ENCODE measurements around the gene AGO3.

Gene AGO3

GRCh38 chr1:35915693-35916092 is 15.2 kb upstream of the AGO3 start:
- H3K9me3 ChIP-seq (ENCODE audit: control insufficient read depth, low read length): no peaks in the 10 kb centered on the region
- H3K4me3 ChIP-seq (ENCODE audit: low read depth, low read length): no peak overlapping the region
- H3K4me2 ChIP-seq (ENCODE audit: low read length): no peak overlapping the region
- no peak overlapping the region for H3K9ac ChIP-seq
- H3K27me3 ChIP-seq (ENCODE audit: control insufficient read depth, insufficient read depth, low read length): no peaks in the 10 kb centered on the region
- H3K79me2 ChIP-seq: no peaks in the 10 kb centered on the region
- no peak for TF ChIP-seq CTCF (IDR thresholded peaks at IDR 0.05)
- H3K36me3 ChIP-seq (ENCODE audit: control insufficient read depth, insufficient read depth, low read length): no peaks in the 10 kb centered on the region
- H3K27ac ChIP-seq: no peak overlapping the region
- H3K4me1 ChIP-seq: no peaks in the 10 kb centered on the region
- no peak overlapping the region for H2AFZ ChIP-seq

- no peaks in the 10 kb centered on the region for H3K36me3 ChIP-seq (ENCODE audit: control insufficient read depth, insufficient read depth, low read length)
- no peaks in the 10 kb centered on the region for H3K27me3 ChIP-seq (ENCODE audit: control insufficient read depth, insufficient read depth, low read length)
- no peaks in the 10 kb centered on the region for H3K9me3 ChIP-seq (ENCODE audit: control insufficient read depth, low read length)
- H3K9ac ChIP-seq: no peak overlapping the region
- H3K79me2 ChIP-seq: no peaks in the 10 kb centered on the region
- H3K4me3 ChIP-seq (ENCODE audit: low read depth, low read length): no peak overlapping the region
- no peak overlapping the region for H3K27ac ChIP-seq
- no peak overlapping the region for H3K4me2 ChIP-seq (ENCODE audit: low read length)
- TF ChIP-seq CTCF (IDR thresholded peaks at IDR 0.05): no peak
- no peaks in the 10 kb centered on the region for H3K4me1 ChIP-seq
- no peak overlapping the region for H2AFZ ChIP-seq
These were observed 7.1 kb upstream of the AGO3 start for GRCh38 chr1:35923791-35924221.

GRCh38 chr1:35924838-35925237 is 6.1 kb upstream of the AGO3 start:
- Histone ChIP-seq H3K27ac (no peak overlapping the region), H3K79me2 (no peaks in the 10 kb centered on the region), H3K36me3 (ENCODE audit: control insufficient read depth, insufficient read depth, low read length) (no peaks in the 10 kb centered on the region), H3K4me1 (no peaks in the 10 kb centered on the region), H3K9ac (no peak overlapping the region), H2AFZ (no peak overlapping the region), H3K4me2 (ENCODE audit: low read length) (no peak overlapping the region), H3K4me3 (ENCODE audit: low read depth, low read length) (no peak overlapping the region), H3K27me3 (ENCODE audit: control insufficient read depth, insufficient read depth, low read length) (no peaks in the 10 kb centered on the region), H3K9me3 (ENCODE audit: control insufficient read depth, low read length) (no peaks in the 10 kb centered on the region)
- no peak for TF ChIP-seq CTCF (IDR thresholded peaks at IDR 0.05)

GRCh38 chr1:35925741-35926140 is 5.2 kb upstream of the AGO3 start:
- Histone ChIP-seq H3K27ac (no peak overlapping the region), H3K27me3 (ENCODE audit: control insufficient read depth, insufficient read depth, low read length) (no peaks in the 10 kb centered on the region), H3K79me2 (no peaks in the 10 kb centered on the region), H3K4me3 (ENCODE audit: low read depth, low read length) (no peak overlapping the region), H3K4me1 (no peaks in the 10 kb centered on the region), H3K36me3 (ENCODE audit: control insufficient read depth, insufficient read depth, low read length) (no peaks in the 10 kb centered on the region), H3K4me2 (ENCODE audit: low read length) (no peak overlapping the region), H3K9ac (no peak overlapping the region), H2AFZ (no peak overlapping the region), H3K9me3 (ENCODE audit: control insufficient read depth, low read length) (no peaks in the 10 kb centered on the region)
- TF ChIP-seq CTCF (IDR thresholded peaks at IDR 0.05): no peak

- TF ChIP-seq CTCF (IDR thresholded peaks at IDR 0.05): no peak
These were observed 3.4 kb upstream of the AGO3 start for GRCh38 chr1:35927472-35927871.

More at GRCh38 chr1:35927472-35927871, 3.4 kb upstream of the AGO3 start:
- Histone ChIP-seq H2AFZ (no peak overlapping the region), H3K27me3 (ENCODE audit: control insufficient read depth, insufficient read depth, low read length) (no peaks in the 10 kb centered on the region), H3K79me2 (no peaks in the 10 kb centered on the region), H3K4me2 (ENCODE audit: low read length) (no peak overlapping the region), H3K4me1 (no peaks in the 10 kb centered on the region), H3K36me3 (ENCODE audit: control insufficient read depth, insufficient read depth, low read length) (no peaks in the 10 kb centered on the region), H3K9me3 (ENCODE audit: control insufficient read depth, low read length) (no peaks in the 10 kb centered on the region), H3K4me3 (ENCODE audit: low read depth, low read length) (no peak overlapping the region), H3K27ac (no peak overlapping the region), H3K9ac (no peak overlapping the region)

Data from parathyroid adenoma (tissue), 2 donors.